Measurements from ENCODE around the gene GTF2F2.

GTF2F2 gene

DNA sequence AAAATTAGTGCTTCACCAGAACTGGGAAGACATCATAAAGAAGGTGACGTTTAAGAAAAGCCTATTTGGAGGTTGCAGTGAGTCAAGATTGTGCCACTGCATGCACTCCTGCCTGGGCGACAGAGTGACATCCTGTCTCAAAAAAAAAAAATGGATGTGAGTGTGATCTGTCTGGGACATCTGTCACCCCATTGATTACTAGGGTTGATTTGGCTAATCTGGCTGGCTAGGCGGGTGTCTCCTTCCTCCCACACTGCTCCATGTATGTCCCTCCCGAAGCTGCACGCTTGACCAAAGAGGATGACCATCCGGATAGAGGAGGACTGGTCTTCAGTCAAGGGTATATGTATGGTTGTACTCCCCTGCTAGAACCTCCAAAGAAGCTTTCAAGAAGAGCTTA lies 2.6 kb downstream of the GTF2F2 start:
- DNase-seq, result no peak

DNA sequence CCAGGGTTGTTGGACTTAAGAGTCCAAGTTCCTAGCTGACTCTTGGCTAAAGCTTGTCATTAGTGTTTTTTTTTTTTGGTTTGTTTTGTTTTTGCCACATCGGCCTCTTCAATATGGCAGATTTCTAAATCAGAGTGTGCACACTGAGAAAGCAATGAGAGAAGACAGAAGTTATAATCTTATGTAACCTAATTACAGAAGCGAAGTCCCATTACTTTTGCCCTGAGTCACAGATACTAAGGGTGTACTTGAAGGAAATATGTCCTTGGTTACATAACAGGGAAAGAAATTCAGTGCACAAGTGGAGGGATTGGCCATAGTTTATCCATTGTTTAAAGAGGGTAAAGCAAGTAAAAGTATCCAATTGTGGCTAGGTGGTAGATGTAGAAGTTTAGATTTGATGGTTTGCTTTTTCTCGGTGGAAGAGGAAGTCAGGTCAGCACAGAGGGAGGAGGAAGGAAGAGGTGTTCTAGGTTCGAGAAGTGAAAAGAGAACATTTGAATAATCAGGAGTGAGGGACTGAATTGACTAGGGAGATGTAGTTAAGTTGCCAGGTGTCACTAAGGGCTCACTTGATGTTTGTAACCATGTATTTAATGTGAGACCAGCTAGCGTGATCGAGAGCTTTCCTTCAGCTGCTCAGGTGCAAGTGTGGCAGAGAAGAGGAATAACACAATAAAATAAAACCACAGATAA lies 12.2 kb downstream of the GTF2F2 start:
- DNase-seq, result peak; percentile 25 to 70 (median 38)

DNA sequence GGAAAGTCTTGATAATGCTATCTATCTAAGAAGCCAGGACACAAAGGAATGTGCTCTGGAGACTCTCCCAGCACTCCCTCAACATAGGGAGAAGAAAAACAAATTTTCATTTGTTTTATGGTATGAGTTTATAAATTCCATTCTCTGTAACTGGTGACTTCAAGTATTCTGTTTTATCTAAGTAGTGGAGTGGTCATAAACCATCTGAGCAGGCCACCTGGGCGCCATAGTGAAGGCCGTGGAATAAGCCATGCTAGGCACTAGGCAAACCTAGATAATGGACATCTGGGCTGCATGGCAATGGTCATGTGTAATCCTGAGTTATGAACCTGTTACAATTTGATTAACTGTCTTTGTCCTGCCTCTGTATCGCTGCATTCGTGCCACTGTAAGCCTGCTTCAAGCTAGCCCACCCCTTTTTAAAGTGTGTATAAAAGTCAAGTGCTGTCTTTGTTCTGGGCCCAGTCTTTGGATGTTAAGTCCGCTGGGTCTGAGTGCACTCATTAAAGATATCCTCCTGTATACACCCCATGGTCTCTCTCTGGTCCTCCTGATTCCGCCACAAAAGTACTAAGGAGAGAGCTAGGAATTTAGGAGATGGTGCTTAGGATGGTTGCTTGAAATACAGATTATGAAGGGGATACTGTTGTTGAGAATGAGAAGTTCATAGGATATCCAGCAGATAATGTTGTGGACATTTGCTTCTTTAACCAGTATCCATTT lies 13.2 kb downstream of the GTF2F2 start:
- DNase-seq, result no peak

DNA sequence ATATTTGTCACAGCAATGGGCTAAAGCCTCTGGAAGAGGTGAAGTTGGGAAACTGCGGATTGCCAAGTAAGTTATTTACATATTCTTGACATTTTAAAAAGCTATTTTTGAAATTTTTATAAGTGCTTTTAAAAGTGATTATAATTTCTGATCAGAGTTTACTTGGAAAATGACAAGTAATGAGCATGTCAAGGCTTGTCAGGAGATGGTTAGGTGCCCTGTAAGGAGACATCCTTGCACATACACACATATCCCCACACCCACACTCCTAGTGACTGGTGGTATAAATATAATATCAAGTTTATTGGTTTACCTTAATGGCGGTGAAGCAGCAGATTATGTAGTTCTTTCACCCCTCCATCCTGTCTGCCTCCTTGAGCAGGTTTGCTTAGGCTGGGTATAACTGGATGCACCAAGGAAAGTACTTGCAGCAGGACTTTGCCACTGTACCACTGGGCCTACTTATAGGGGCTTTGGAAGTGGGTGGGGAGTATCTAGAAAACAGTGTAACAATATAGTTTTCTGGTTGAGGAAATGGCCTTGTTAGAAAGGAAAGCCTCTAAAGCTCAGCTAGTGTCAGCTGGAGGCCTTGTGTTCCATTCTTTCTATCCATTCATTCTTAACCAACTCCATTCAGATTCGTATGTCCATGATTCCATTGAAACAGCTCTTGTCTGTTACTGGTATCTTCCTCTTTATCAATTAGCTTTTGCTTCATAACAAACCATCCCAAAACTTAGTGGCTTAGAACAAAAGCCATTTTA lies 16.6 kb downstream of the GTF2F2 start:
- no peak for DNase-seq

DNA sequence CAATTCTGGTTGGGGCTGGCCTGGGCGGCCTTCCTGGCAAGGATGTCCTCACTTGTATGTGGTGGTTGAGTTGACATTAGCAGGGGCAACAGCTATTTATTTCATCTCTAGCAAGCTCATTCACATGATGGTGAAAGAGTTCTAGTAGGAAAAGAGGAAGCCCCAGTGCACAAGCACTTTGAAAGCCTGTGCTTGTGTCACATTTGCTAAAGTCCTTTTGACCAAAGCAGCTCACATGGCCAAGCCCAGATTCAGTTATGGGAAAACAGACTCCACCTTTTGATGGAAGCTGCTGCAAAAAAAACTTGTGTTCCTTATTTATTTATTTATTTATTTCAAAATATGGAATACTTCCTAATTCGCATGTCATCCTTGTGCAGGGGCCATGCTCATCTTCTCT lies 17.2 kb downstream of the GTF2F2 start:
- peak; percentile 38 to 56 (median 46) for DNase-seq

DNA sequence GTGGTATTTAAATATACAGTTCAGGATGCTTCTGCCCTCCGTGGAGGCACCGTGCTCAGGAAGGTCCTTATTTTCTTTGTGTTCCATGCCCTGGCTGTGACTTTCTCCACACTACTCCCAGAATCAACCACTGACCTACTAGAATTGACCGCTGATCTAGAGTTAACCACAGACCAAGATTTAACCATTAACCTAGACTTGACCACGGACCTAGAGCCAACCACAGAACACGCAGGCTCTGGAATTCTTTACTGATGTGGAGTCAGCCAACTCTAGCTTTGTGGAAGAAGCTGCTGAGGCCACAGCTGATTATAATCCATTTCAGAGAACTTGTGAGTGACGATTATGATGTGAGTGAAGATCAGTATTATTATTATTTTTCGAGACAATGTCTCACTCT lies 18.0 kb downstream of the GTF2F2 start:
- DNase-seq, result no peak

DNA sequence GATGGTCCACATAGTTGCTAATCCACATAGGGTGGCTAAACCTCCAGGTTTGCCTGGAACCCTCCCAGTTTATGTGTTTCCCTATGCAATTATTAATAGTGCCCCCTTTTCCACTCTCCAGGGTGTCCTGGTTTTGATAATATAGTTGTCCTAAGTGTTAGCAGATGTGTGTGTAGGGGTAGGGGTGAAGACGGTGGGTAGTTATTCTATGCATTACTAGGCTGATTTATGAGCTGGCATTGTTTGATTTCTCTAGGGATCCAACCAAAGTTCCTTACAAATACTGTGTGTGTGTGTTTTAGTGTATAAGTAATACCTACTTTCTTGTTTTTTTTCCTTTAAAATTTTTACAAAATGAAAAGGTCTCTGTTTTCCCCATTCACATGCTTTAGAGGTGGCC lies 21.1 kb downstream of the GTF2F2 start:
- no peak for DNase-seq

DNA sequence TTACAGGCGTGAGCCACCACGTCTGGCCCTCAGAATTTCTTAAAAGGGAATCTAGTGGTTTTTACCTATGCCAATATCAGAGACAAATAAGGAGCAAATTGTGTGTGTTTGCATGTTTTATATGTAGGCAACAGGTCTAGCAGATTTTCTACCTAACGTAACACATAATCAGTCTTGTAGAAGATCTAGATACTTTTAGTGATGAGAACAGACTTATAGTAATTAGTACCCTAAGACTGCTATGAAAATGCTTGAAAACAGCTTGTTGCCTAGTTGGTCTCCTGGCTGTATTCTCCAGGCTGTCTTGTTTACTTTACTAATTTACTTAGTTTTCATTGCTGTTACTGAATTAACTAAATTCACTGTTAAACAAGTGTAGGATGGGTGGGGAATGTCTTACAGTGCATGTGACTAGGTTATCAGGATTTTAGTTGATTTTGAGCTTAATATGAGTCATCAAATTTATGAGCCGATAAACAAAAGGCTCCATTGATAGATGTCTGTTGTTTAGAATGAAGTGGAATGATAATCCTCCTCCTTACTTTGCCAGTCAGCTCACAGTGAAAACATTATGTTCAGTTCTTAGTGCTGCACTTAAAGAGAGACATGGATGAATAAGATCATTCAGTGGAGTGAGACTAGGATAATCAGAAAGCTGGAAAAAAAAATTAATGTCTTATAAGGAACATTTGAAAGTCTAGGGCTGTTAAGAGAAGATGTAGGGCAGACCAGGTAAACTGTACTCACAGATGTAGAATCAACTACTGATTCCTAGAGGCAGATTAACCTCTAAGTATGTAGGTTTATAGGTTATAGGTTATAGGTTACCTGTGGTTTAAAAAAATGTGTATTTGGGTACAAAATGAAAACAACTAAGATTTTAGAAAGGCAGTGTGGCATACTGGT lies 22.4 kb downstream of the GTF2F2 start:
- DNase-seq, result no peak

DNA sequence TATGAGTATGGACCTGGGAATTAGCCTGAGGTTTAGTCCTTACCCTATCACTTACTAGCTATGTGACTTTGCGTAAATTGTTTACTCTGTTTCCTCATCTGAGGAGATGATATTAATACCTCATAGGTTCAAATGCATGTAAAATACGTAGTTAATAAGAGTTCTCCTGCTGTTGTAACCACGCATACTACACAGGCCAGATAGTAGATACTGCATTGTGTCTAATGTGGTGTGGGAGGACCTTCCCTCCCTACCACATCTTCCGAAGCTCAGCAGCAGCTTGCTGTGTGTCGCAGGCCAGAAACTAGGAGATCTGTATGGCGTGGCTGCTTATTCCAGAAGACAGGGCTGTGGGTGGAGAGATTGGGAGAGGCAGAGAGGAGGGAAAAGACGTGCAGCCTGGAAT lies 23.0 kb downstream of the GTF2F2 start:
- no peak for DNase-seq

DNA sequence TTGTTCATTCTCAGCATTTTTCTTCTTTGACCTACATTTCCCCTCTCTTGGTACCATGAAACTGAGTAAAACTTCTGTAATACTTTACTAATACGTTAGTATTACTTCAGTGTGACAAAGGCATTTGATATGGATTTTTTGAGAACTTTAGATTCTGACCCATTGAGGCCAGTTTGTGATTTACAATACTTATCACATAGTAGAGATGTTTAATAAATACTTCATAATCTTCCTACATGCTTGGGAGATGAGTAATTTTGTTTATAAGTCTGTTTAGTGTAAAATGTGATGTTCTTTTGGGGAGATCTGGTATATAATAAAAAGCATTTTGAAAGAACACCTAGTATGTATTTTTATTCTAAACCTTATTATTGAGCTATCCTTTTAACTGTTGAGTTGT lies 29.7 kb downstream of the GTF2F2 start:
- DNase-seq, result no peak

DNA sequence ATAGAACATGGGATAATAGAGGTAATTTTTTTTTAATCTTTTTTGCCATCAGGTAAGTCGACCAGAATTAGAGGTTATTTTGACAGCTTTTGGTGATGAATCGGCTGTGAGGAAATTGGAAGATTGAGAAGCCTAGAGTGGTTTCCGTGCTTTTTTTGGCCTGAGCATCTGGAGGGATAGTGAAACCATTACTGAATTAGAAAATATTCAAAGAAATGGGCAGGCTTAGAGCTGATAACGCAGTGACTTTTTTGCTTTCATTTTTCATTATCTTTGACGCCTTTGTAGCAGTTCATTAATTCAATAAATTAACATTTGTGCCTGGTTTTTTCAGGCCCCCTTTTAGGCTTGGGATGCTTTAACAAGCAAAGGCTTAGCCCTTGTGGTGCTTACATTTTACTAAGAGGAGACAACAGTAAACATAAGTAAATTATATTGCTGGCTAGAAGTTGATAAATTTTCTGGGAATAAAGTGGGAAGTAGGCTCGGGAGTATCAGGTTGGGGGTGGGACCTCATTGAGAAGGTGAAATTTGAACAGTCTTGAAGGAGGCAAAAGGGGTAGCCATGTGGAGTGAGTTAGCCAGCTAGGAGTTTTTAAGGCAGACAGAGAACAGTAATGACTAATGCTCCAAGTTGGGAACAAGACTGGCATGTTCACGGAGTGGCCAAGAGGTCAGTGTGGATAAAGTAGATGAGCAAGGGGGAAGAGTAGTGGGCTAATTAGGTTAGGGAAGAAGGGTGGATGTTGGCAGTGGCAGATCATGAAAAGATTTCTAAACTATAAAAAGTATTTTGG lies 36.5 kb downstream of the GTF2F2 start:
- DNase-seq, result no peak

DNA sequence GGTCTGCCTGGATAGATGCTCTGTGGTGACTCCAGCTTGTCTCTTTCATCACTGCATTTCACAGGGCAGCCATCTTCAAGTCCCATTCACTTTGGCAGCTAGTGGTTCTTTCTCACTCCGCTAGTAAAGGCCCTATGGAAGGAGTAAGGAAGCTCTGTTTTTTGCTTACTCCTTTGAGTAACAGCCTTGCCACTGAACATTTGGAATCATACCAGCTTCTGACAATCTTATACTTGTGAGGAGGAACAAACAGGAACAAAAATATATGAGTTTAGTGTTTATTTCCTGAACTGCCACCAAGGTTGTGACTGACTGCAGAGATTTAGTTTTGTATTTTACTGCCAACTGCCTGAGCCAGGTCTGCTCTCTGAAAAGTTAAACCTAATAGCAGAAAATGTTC lies 41.9 kb downstream of the GTF2F2 start:
- DNase-seq, result no peak

DNA sequence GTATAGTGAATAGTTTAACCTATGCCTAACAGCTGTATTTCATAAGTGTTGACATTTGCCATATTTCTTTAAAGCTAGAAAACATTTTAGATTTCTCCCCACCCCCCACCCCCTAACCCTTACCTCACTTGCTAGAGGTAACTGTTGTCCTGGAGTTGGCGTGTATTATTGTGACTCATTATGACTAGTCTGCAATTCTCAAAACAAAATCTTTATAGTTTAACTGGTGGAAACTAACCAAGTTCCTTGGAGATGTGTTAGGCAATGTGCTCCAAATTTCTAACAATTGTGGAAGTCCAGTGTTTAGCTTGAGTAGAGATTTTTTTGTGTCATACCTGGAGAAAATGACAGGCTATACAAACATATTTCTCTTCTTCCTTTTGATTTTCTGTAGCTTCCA lies 42.5 kb downstream of the GTF2F2 start:
- DNase-seq, result peak in 1 of 3 donors; percentile 9

DNA sequence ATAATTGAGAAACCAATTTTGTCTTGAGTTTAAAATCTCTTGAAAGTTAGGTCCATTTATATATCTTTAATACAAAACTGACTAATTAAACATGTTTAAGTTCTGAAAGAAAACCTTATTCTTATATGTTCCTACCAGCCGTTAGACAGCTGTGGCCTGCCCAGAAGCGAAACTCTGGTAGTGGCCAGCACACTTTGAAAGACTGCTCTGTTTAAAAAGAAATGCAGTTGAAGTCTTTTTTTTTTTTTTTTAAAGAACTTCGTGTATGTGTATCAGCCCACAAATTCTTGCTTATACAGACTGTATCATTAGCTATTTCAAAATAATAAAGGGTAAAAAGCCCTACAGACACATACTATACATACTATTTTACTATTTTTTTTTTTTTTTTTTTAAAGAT lies 46.5 kb downstream of the GTF2F2 start:
- DNase-seq, result no peak

DNA sequence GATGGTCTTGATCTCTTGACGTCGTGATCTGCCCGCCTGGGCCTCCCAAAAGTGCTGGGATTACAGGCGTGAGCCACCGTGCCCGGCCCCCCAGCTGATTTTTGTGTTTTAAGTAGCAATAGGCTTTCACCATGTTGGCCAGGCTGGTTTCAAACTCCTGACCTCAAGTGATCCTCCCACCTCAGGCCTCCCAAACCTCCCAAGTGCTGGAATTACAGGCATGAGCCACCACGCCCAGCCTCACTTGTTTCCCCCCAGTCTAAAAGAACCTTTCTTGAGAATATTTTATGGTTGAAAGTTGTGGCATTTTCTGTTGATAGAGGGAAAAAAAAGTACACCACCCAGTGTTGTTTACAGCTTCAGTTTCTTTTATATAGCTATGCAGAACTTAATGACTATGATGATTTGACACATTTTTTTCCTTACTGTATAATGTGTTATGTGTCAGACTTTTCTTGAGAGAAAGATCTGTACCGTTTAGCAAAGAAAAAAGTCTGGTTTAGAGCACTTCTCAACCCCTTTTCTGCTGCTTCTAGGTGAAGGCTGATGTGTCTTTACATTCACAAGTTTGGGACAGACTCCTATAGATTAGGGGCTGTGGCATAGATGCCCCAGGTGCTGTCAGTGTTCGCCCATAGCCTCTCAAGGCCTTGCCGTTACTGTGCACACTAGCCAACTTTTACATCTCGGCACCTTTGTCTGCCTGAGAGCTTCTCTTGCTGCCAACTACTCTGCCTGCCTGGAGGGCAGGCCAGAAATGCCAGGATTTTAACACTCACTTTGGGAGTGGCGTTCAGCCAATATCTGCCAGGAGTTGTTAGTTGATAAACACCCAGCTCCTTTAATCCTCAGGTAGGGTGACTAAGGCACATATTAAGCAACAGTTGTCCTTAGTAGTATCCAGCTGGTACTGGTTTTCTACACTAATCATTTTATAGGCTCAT lies 47.6 kb downstream of the GTF2F2 start:
- DNase-seq, result no peak

DNA sequence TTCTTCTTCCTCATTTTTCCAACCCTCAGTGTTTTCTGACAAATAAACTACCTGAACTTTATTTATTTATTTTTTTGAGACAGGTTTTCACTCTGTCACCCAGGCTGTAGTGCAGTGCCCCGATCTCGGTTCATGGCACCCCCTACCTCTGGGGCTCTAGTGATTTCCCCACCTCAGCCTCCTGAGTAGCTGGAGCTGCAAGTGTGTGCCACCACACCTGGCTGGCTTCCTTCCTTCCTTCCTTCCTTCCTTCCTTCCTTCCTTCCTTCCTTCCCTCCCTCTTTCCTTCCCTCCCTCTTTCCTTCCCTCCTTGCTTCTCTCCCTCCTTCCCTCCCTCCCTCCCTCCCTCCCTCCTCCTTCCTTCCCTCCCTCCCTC lies 48.2 kb downstream of the GTF2F2 start:
- no peak for DNase-seq

DNA sequence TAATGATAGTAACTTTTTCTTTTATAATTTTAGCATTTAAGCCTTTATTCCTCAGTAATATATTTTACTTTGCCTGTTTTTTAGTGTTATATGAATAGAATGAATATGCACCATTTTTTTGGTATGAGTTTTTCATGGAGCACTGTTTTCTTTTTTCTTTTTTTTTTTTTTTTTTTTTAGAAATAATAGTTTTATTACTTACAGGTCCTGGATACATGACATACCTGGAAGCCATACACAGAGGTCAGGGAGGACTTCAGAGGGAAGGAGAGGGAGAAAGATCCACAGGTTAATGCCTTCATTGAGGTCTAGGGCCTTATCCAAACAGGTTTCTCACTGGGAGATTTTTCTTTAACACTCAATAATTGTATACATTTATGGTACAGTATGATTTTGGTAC lies 54.2 kb downstream of the GTF2F2 start:
- DNase-seq, result no peak

DNA sequence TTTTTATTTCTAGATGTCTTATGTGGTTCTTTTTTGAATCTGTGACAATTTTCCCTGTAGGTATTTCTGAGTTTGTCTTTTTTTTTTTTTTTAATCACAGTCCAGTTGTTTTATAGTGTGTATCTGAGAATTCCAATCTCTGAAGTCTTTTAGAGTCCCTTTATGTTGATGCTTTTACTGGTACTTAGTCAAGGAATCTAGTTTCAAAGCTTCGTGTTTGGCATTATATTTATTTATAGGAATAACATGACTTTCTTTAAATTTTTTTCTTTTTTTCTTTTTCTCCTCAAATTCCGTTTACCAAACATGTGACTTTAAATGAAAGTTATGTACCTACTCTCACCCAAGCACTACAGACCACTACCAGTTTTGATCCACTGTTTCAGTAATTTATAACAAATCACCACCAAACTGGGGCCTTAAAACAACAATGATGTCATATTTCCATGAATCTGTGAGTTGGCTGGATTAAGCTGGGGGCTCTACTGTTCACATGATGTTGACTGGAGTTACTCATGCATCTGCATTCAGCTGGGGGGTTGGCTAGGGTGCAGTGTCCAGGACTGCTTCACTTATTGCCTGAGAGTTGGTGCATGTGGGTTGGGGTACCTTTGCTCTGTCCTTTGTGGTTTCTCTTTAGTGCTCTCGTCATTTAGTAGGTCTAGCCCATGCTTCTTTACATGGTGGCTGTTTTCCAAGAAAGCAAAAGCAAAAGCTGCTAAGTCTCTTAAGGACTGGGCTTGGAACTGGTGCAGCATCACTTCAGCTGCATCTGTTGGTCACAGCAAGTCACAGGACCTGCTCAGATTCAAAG lies 58.2 kb downstream of the GTF2F2 start:
- no peak for DNase-seq

DNA sequence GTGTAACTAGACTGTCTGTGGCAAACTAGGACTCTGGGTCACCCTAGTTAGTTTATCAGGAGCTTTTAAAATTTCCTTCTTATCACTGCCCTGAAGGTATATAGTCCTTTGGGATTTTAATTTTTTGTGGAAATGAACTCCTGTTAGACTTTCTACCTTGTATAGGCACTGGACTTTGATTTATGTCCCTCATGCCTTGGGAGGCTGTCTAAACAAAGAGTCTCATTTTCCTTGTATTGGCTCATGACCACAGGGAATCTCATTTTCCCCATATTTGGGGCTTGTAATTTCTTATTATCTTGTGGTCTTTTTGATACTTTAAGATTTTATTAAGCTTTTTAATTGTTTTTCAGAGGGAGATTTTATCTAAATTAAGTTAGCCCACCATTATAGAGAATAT lies 59.1 kb downstream of the GTF2F2 start:
- DNase-seq, result no peak

DNA sequence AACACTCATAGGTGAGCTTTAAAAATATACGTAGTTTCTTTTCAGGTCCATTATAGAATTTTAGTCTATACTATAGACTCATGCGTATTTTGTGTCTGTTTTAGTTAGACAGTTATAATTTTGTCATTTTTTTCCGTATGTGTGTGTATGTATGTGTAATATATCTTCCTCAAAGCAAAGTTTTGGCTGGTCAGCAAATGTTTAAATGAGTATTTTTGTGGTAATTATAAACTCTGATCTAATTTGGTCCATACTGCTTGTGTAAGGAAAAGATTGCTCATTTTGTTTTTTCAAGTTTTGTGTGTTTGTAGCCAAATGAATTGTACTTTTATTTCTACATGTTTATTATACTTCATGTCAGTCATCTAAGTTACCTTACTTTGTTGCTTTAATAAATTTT lies 60.0 kb downstream of the GTF2F2 start:
- no peak for DNase-seq

Measured in suppressor macrophage treated with lipopolysaccharide for 1 hour (primary cell).